Spleen (tissue), 11 donors: ENCODE results near the gene SHBG. TPM values are rescaled to one million over a fixed set of nuclear protein-coding genes. Genes with fewer than 3 reads are reported as not detected.

Source experiments
- polyA plus RNA-seq, 3 donors: library from polyadenylated mRNA; stranded (reverse); fragments of 200-250 nt; gene quantifications; one replicate each; pipeline ENCODE4 v1.2.1, GENCODE V29; 2013
- small RNA-seq, 4 donors: library from RNA; depleted of rRNA; stranded (forward); fragments of <200 nt; gene quantifications; one replicate each; pipeline ENCODE3, GENCODE V24; 2016
- total RNA-seq, 7 donors: library from RNA; depleted of rRNA in 3 of 7; stranded (reverse); fragments of >200 nt in 3 of 7; fragmentation: NEBNext Ultra II Directional in 4 of 7; extraction: Animal tissue kit (Norgen Biotek cat#: 25700) in 4 of 7; gene quantifications; one replicate each; pipeline versions ENCODE4 v1.1.0 to v1.2.1, GENCODE V29; 2016 to 2021
- donor health status: healthy with polysubstance abuse.
- donor health status: DM: no; HTN: no; CAD: no; lungs with moderate emphysema.
- donor health status: DM: no; HTN: no; CAD: no.
- donor health status: Bipolar disorder and iron deficiency.
- donor health status: healthy.
- donor health status: DM: no; HTN: no; CAD: no.
- donor health status: DM: yes; HTN: yes; CAD: no.

SHBG gene
- total and polyA plus RNA-seq, 10 donors = 0.27 to 1.9 (median 0.53) TPM; not detected in 2

Small RNA genes within 50 kb of the gene (small RNA-seq; reads per million reads assigned to genes)
- gene CD68 = 0 to 0.07 (median 0) reads per million in 4 donors

Other genes with a start within 250 kb of the SHBG start
- gene TNK1, start 249.0 kb upstream of the SHBG start, total RNA-seq = 10 to 100 TPM in 1 of 7 donors, 1 to 10 TPM in 6; 4.2 to 16.2 (median 6.4) TPM
- 1 to 10 TPM; 6.6 to 8.7 (median 8.3) TPM for gene TNK1, start 249.0 kb upstream of the SHBG start, polyA plus RNA-seq
- gene PLSCR3, start 235.6 kb upstream of the SHBG start, total RNA-seq = 10 to 100 TPM; 34.1 to 63.2 (median 51.1) TPM
- 10 to 100 TPM; 31.3 to 45.9 (median 33.3) TPM for gene PLSCR3, start 235.6 kb upstream of the SHBG start, polyA plus RNA-seq
- 10 to 100 TPM; 39.1 to 82.5 (median 50.3) TPM for gene TMEM256, start 226.0 kb upstream of the SHBG start, total RNA-seq
- 100 to 1,000 TPM; 175 to 193 (median 179) TPM for gene TMEM256, start 226.0 kb upstream of the SHBG start, polyA plus RNA-seq
- 10 to 100 TPM in 6 of 7 donors, 1 to 10 TPM in 1; 8.7 to 23.0 (median 13.0) TPM for gene NLGN2, start 222.3 kb upstream of the SHBG start, total RNA-seq
- gene NLGN2, start 222.3 kb upstream of the SHBG start, polyA plus RNA-seq = 1 to 10 TPM; 2.2 to 6.5 (median 4.3) TPM
- not detected for gene SPEM1, start 209.8 kb upstream of the SHBG start, total RNA-seq
- gene SPEM1, start 209.8 kb upstream of the SHBG start, polyA plus RNA-seq = not detected
- gene SPEM2, start 204.5 kb upstream of the SHBG start, total RNA-seq = not detected
- gene SPEM2, start 204.5 kb upstream of the SHBG start, polyA plus RNA-seq = not detected
- gene SPEM3, start 201.3 kb upstream of the SHBG start, total RNA-seq = not detected
- gene SPEM3, start 201.3 kb upstream of the SHBG start, polyA plus RNA-seq = not detected
- 10 to 100 TPM in 5 of 7 donors, 1 to 10 TPM in 2; 7.1 to 17.4 (median 10.9) TPM for gene TMEM102, start 194.7 kb upstream of the SHBG start, total RNA-seq
- 1 to 10 TPM; 4.7 to 9.8 (median 7.8) TPM for gene TMEM102, start 194.7 kb upstream of the SHBG start, polyA plus RNA-seq
- 1 to 10 TPM; 1.0 to 5.5 (median 3.2) TPM for gene FGF11, start 190.6 kb upstream of the SHBG start, total RNA-seq
- 1 to 10 TPM; 1.5 to 3.5 (median 2.0) TPM for gene FGF11, start 190.6 kb upstream of the SHBG start, polyA plus RNA-seq
- gene CHRNB1, start 185.1 kb upstream of the SHBG start, total RNA-seq = 10 to 100 TPM in 5 of 7 donors, 1 to 10 TPM in 2; 7.3 to 12.9 (median 11.4) TPM
- gene CHRNB1, start 185.1 kb upstream of the SHBG start, polyA plus RNA-seq = 10 to 100 TPM in 2 of 3 donors, 1 to 10 TPM in 1; 7.3 to 12.4 (median 11.1) TPM
- gene ZBTB4, start 150.5 kb upstream of the SHBG start, total RNA-seq = 10 to 100 TPM; 38.7 to 68.8 (median 46.5) TPM
- gene ZBTB4, start 150.5 kb upstream of the SHBG start, polyA plus RNA-seq = 10 to 100 TPM; 10.5 to 23.7 (median 12.3) TPM
- gene SLC35G6, start 148.7 kb upstream of the SHBG start, total RNA-seq = not detected
- under 1 TPM in 1 of 3 donors, not detected in 2; 0.13 TPM for gene SLC35G6, start 148.7 kb upstream of the SHBG start, polyA plus RNA-seq
- 100 to 1,000 TPM; 108 to 196 (median 173) TPM for gene POLR2A, start 145.8 kb upstream of the SHBG start, total RNA-seq
- gene POLR2A, start 145.8 kb upstream of the SHBG start, polyA plus RNA-seq = 10 to 100 TPM in 1 of 3 donors, 1 to 10 TPM in 2; 8.2 to 26.0 (median 8.8) TPM
- 10 to 100 TPM; 37.4 to 64.6 (median 60.5) TPM for gene TNFSF12, start 81.1 kb upstream of the SHBG start, total RNA-seq
- 10 to 100 TPM; 46.5 to 65.0 (median 49.3) TPM for gene TNFSF12, start 81.1 kb upstream of the SHBG start, polyA plus RNA-seq
- gene TNFSF13, start 71.4 kb upstream of the SHBG start, total RNA-seq = 10 to 100 TPM; 14.5 to 54.0 (median 31.6) TPM
- gene TNFSF13, start 71.4 kb upstream of the SHBG start, polyA plus RNA-seq = 10 to 100 TPM; 19.9 to 23.4 (median 20.5) TPM
- gene SENP3, start 68.2 kb upstream of the SHBG start, total RNA-seq = 10 to 100 TPM; 36.3 to 71.7 (median 42.9) TPM
- gene SENP3, start 68.2 kb upstream of the SHBG start, polyA plus RNA-seq = 10 to 100 TPM; 43.1 to 52.7 (median 45.6) TPM
- gene CD68, start 50.5 kb upstream of the SHBG start, total RNA-seq = 100 to 1,000 TPM; 177 to 387 (median 271) TPM
- gene CD68, start 50.5 kb upstream of the SHBG start, polyA plus RNA-seq = 100 to 1,000 TPM in 1 of 3 donors, 10 to 100 TPM in 2; 52.5 to 236 (median 86.1) TPM
- gene MPDU1, start 46.3 kb upstream of the SHBG start, total RNA-seq = 100 to 1,000 TPM in 1 of 7 donors, 10 to 100 TPM in 6; 35.5 to 163 (median 51.2) TPM
- 10 to 100 TPM; 42.7 to 73.0 (median 59.5) TPM for gene MPDU1, start 46.3 kb upstream of the SHBG start, polyA plus RNA-seq
- 1 to 10 TPM in 1 of 7 donors, under 1 TPM in 2, not detected in 4; 0.41 to 1.7 (median 0.64) TPM for gene SOX15, start 40.0 kb upstream of the SHBG start, total RNA-seq
- under 1 TPM; 0.20 to 0.44 (median 0.32) TPM for gene SOX15, start 40.0 kb upstream of the SHBG start, polyA plus RNA-seq
- 10 to 100 TPM; 17.7 to 29.3 (median 26.7) TPM for gene FXR2, start 15.2 kb upstream of the SHBG start, total RNA-seq
- 10 to 100 TPM; 18.9 to 26.9 (median 20.4) TPM for gene FXR2, start 15.2 kb upstream of the SHBG start, polyA plus RNA-seq
- 10 to 100 TPM; 65.1 to 98.6 (median 80.6) TPM for gene SAT2, start 2.3 kb upstream of the SHBG start, total RNA-seq
- 100 to 1,000 TPM; 116 to 229 (median 191) TPM for gene SAT2, start 2.3 kb upstream of the SHBG start, polyA plus RNA-seq
- 10 to 100 TPM in 1 of 7 donors, 1 to 10 TPM in 6; 3.8 to 10.1 (median 5.1) TPM for gene ATP1B2, start 20.8 kb downstream of the SHBG start, total RNA-seq
- gene ATP1B2, start 20.8 kb downstream of the SHBG start, polyA plus RNA-seq = under 1 TPM; 0.26 to 0.56 (median 0.54) TPM
- gene TP53, start 57.4 kb downstream of the SHBG start, total RNA-seq = 10 to 100 TPM; 37.0 to 83.9 (median 58.5) TPM
- gene TP53, start 57.4 kb downstream of the SHBG start, polyA plus RNA-seq = 10 to 100 TPM; 33.6 to 48.1 (median 40.1) TPM
- gene WRAP53, start 58.3 kb downstream of the SHBG start, total RNA-seq = 10 to 100 TPM in 1 of 7 donors, 1 to 10 TPM in 6; 8.5 to 10.6 (median 9.5) TPM
- 10 to 100 TPM; 13.3 to 21.8 (median 16.4) TPM for gene WRAP53, start 58.3 kb downstream of the SHBG start, polyA plus RNA-seq
- under 1 TPM in 6 of 7 donors, not detected in 1; 0.17 to 0.60 (median 0.29) TPM for gene EFNB3, start 75.1 kb downstream of the SHBG start, total RNA-seq
- gene EFNB3, start 75.1 kb downstream of the SHBG start, polyA plus RNA-seq = under 1 TPM; 0.04 to 0.11 (median 0.06) TPM
- gene DNAH2, start 87.6 kb downstream of the SHBG start, total RNA-seq = 1 to 10 TPM in 1 of 7 donors, under 1 TPM in 5, not detected in 1; 0.13 to 1.1 (median 0.23) TPM
- under 1 TPM; 0.02 to 0.03 (median 0.02) TPM for gene DNAH2, start 87.6 kb downstream of the SHBG start, polyA plus RNA-seq
- gene KDM6B, start 204.1 kb downstream of the SHBG start, total RNA-seq = 100 to 1,000 TPM in 1 of 7 donors, 10 to 100 TPM in 6; 22.3 to 110 (median 60.8) TPM
- gene KDM6B, start 204.1 kb downstream of the SHBG start, polyA plus RNA-seq = 10 to 100 TPM in 1 of 3 donors, 1 to 10 TPM in 2; 2.9 to 11.7 (median 4.0) TPM
- 10 to 100 TPM in 5 of 7 donors, 1 to 10 TPM in 2; 5.2 to 31.8 (median 18.0) TPM for gene TMEM88, start 224.9 kb downstream of the SHBG start, total RNA-seq
- 10 to 100 TPM in 1 of 3 donors, 1 to 10 TPM in 2; 5.5 to 26.2 (median 9.5) TPM for gene TMEM88, start 224.9 kb downstream of the SHBG start, polyA plus RNA-seq
- gene NAA38, start 227.4 kb downstream of the SHBG start, total RNA-seq = 100 to 1,000 TPM in 1 of 7 donors, 10 to 100 TPM in 6; 51.0 to 111 (median 56.9) TPM
- 100 to 1,000 TPM; 119 to 185 (median 182) TPM for gene NAA38, start 227.4 kb downstream of the SHBG start, polyA plus RNA-seq
- gene CYB5D1, start 227.9 kb downstream of the SHBG start, total RNA-seq = 10 to 100 TPM in 1 of 7 donors, 1 to 10 TPM in 6; 4.1 to 13.2 (median 5.9) TPM
- 1 to 10 TPM; 2.1 to 3.8 (median 2.9) TPM for gene CYB5D1, start 227.9 kb downstream of the SHBG start, polyA plus RNA-seq